ENCODE data around the gene PRKG1.

Gene PRKG1

GRCh38 chr10:51462076-51462779 is 387.9 kb downstream of the PRKG1 start:
- no peak for FAIRE-seq

- FAIRE-seq: peak; percentile 55
Measured at GRCh38 chr10:51468424-51468823, 394.1 kb downstream of the PRKG1 start.

GRCh38 chr10:51469686-51470085 is 395.4 kb downstream of the PRKG1 start:
- no peak for FAIRE-seq

GRCh38 chr10:51471271-51471670 is 397.0 kb downstream of the PRKG1 start:
- FAIRE-seq: no peak

- no peak for FAIRE-seq
Measured at GRCh38 chr10:51472154-51472553, 397.9 kb downstream of the PRKG1 start.

- no peak for FAIRE-seq
Measured at GRCh38 chr10:51479711-51480110, 405.4 kb downstream of the PRKG1 start.

- FAIRE-seq: no peak
Measured at GRCh38 chr10:51485668-51486067, 411.4 kb downstream of the PRKG1 start.

GRCh38 chr10:51487576-51487975 is 413.3 kb downstream of the PRKG1 start:
- FAIRE-seq: no peak

GRCh38 chr10:51488766-51489408 is 414.6 kb downstream of the PRKG1 start:
- FAIRE-seq: no peak

- no peak for FAIRE-seq
Measured at GRCh38 chr10:51498424-51498823, 424.1 kb downstream of the PRKG1 start.

- no peak for FAIRE-seq
Measured at GRCh38 chr10:51501396-51501795, 427.1 kb downstream of the PRKG1 start.

GRCh38 chr10:51502124-51502523 is 427.8 kb downstream of the PRKG1 start:
- FAIRE-seq: no peak

GRCh38 chr10:51503378-51503777 is 429.1 kb downstream of the PRKG1 start:
- FAIRE-seq: no peak

- FAIRE-seq: no peak
Measured at GRCh38 chr10:51507476-51507875, 433.2 kb downstream of the PRKG1 start.

GRCh38 chr10:51508156-51508555 is 433.9 kb downstream of the PRKG1 start:
- no peak for FAIRE-seq

- peak; percentile 51 for FAIRE-seq
Measured at GRCh38 chr10:51510231-51510630, 435.9 kb downstream of the PRKG1 start.

- no peak for FAIRE-seq
Measured at GRCh38 chr10:51521605-51522004, 447.3 kb downstream of the PRKG1 start.

GRCh38 chr10:51522858-51523257 is 448.6 kb downstream of the PRKG1 start:
- no peak for FAIRE-seq

GRCh38 chr10:51523440-51523839 is 449.2 kb downstream of the PRKG1 start:
- FAIRE-seq: no peak

- no peak for FAIRE-seq
Measured at GRCh38 chr10:51524041-51524440, 449.8 kb downstream of the PRKG1 start.

- FAIRE-seq: no peak
Measured at GRCh38 chr10:51527522-51528219, 453.4 kb downstream of the PRKG1 start.

GRCh38 chr10:51528527-51528926 is 454.2 kb downstream of the PRKG1 start:
- FAIRE-seq: no peak

- FAIRE-seq: no peak
Measured at GRCh38 chr10:51530541-51530940, 456.3 kb downstream of the PRKG1 start.

- no peak for FAIRE-seq
Measured at GRCh38 chr10:51532044-51532443, 457.8 kb downstream of the PRKG1 start.

Data from colon (tissue), 2 donors.